ENCODE results near the gene MAG. TPM values are rescaled to one million over a fixed set of nuclear protein-coding genes. Genes with fewer than 3 reads are reported as not detected.

Gene MAG
- total RNA-seq, 1 experiment from 2014 or later, result 0.46 TPM

DNA sequence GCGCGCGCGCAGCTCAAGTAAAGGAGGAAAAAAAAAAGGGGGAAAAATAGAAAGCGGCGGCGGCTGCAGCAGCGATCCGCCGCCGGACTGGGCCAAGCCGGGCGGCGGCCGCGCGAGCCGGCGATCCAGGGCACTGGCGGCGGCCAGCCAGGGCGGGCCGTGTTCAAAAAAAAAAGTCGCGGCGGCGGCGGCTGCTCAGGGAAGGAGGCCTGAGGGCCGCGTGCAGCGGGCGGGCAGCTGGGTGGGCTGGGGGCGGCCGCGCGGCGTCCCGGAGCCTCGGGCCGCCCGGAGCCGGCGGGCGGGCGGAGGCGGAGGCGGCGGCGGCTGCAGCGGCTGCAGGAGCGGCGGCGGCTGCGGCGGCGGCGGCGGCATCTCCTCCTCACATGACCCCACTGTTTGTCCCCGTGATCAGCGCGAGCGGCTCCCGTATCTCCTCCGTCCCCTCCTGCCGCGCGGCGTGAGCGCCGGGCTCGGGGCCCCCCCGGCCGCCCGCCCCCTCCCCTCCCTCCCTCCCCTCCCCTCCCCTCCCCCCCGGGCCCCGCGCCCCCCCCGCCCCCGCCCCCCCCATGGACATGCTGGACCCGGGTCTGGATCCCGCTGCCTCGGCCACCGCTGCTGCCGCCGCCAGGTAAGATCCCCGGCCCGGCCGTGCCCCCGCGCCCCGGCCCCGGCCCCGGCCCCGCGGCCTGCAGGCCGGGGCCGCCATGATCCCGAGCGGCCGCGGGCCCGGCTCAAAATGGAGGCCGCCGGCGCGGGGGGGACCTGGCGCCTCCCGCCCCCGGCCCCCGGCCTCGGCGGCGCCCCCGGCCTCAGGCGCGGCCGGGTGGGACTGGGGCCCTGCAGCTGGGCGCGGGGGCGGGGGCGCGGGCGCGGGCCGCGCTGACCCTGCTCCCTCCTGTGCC lies 23.2 kb upstream of the MAG start, which contains the start of gene USF2 (continued):
- TF ChIP-seq, protein P1, sequence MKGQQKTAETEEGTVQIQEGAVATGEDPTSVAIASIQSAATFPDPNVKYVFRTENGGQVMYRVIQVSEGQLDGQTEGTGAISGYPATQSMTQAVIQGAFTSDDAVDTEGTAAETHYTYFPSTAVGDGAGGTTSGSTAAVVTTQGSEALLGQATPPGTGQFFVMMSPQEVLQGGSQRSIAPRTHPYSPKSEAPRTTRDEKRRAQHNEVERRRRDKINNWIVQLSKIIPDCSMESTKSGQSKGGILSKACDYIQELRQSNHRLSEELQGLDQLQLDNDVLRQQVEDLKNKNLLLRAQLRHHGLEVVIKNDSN (CRISPR knock-in tag; IDR thresholded peaks at IDR 0.05), result peak; percentile 80
- TF ChIP-seq ZNF423 (CRISPR knock-in tag; IDR thresholded peaks at IDR 0.05) (no peak), SMAD3 (CRISPR knock-in tag; IDR thresholded peaks at IDR 0.05; ENCODE audit: borderline replicate concordance) (no peak), CBFB (CRISPR knock-in tag; IDR thresholded peaks at IDR 0.05; ENCODE audit: low read depth) (no peak), EMX1 (CRISPR knock-in tag; IDR thresholded peaks at IDR 0.05) (no peak), CREM (CRISPR knock-in tag; IDR thresholded peaks at IDR 0.05) (no peak), SMAD4 (CRISPR knock-in tag; IDR thresholded peaks at IDR 0.05) (no peak)
- TF ChIP-seq, protein P2, sequence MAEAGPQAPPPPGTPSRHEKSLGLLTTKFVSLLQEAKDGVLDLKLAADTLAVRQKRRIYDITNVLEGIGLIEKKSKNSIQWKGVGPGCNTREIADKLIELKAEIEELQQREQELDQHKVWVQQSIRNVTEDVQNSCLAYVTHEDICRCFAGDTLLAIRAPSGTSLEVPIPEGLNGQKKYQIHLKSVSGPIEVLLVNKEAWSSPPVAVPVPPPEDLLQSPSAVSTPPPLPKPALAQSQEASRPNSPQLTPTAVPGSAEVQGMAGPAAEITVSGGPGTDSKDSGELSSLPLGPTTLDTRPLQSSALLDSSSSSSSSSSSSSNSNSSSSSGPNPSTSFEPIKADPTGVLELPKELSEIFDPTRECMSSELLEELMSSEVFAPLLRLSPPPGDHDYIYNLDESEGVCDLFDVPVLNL (CRISPR knock-in tag; IDR thresholded peaks at IDR 0.05; ENCODE audit: borderline replicate concordance, low read depth), result no peak
- TF ChIP-seq, protein P3, sequence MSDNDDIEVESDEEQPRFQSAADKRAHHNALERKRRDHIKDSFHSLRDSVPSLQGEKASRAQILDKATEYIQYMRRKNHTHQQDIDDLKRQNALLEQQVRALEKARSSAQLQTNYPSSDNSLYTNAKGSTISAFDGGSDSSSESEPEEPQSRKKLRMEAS (CRISPR knock-in tag; IDR thresholded peaks at IDR 0.05), result no peak
- TF ChIP-seq, protein P4, sequence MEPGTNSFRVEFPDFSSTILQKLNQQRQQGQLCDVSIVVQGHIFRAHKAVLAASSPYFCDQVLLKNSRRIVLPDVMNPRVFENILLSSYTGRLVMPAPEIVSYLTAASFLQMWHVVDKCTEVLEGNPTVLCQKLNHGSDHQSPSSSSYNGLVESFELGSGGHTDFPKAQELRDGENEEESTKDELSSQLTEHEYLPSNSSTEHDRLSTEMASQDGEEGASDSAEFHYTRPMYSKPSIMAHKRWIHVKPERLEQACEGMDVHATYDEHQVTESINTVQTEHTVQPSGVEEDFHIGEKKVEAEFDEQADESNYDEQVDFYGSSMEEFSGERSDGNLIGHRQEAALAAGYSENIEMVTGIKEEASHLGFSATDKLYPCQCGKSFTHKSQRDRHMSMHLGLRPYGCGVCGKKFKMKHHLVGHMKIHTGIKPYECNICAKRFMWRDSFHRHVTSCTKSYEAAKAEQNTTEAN (CRISPR knock-in tag; IDR thresholded peaks at IDR 0.05), result no peak
- TF ChIP-seq, protein P5, sequence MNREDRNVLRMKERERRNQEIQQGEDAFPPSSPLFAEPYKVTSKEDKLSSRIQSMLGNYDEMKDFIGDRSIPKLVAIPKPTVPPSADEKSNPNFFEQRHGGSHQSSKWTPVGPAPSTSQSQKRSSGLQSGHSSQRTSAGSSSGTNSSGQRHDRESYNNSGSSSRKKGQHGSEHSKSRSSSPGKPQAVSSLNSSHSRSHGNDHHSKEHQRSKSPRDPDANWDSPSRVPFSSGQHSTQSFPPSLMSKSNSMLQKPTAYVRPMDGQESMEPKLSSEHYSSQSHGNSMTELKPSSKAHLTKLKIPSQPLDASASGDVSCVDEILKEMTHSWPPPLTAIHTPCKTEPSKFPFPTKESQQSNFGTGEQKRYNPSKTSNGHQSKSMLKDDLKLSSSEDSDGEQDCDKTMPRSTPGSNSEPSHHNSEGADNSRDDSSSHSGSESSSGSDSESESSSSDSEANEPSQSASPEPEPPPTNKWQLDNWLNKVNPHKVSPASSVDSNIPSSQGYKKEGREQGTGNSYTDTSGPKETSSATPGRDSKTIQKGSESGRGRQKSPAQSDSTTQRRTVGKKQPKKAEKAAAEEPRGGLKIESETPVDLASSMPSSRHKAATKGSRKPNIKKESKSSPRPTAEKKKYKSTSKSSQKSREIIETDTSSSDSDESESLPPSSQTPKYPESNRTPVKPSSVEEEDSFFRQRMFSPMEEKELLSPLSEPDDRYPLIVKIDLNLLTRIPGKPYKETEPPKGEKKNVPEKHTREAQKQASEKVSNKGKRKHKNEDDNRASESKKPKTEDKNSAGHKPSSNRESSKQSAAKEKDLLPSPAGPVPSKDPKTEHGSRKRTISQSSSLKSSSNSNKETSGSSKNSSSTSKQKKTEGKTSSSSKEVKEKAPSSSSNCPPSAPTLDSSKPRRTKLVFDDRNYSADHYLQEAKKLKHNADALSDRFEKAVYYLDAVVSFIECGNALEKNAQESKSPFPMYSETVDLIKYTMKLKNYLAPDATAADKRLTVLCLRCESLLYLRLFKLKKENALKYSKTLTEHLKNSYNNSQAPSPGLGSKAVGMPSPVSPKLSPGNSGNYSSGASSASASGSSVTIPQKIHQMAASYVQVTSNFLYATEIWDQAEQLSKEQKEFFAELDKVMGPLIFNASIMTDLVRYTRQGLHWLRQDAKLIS (CRISPR knock-in tag; IDR thresholded peaks at IDR 0.05; ENCODE audit: borderline replicate concordance), result no peak
- TF ChIP-seq, protein P6, sequence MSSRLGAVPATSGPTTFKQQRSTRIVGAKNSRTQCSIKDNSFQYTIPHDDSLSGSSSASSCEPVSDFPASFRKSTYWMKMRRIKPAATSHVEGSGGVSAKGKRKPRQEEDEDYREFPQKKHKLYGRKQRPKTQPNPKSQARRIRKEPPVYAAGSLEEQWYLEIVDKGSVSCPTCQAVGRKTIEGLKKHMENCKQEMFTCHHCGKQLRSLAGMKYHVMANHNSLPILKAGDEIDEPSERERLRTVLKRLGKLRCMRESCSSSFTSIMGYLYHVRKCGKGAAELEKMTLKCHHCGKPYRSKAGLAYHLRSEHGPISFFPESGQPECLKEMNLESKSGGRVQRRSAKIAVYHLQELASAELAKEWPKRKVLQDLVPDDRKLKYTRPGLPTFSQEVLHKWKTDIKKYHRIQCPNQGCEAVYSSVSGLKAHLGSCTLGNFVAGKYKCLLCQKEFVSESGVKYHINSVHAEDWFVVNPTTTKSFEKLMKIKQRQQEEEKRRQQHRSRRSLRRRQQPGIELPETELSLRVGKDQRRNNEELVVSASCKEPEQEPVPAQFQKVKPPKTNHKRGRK (CRISPR knock-in tag; IDR thresholded peaks at IDR 0.05; ENCODE audit: borderline replicate concordance), result no peak
- TF ChIP-seq, protein P7, sequence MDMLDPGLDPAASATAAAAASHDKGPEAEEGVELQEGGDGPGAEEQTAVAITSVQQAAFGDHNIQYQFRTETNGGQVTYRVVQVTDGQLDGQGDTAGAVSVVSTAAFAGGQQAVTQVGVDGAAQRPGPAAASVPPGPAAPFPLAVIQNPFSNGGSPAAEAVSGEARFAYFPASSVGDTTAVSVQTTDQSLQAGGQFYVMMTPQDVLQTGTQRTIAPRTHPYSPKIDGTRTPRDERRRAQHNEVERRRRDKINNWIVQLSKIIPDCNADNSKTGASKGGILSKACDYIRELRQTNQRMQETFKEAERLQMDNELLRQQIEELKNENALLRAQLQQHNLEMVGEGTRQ (CRISPR knock-in tag; IDR thresholded peaks at IDR 0.05), result peak; percentile 87
